Omental fat pad (tissue), 4 donors: ENCODE measurements around the gene HEPACAM2. TPM values are rescaled to one million over a fixed set of nuclear protein-coding genes. Genes with fewer than 3 reads are reported as not detected.

Source experiments
- ATAC-seq: fragments of 150-250 bp; one replicate; pipeline ENCODE4 v1.9.1; 2016; ENCODE audit warnings: mild to moderate bottlenecking, moderate library complexity; ENCODE audit not compliant: low FRiP score
- DNase-seq: peaks from one replicate; pipeline ENCODE4 v3.0.0-alpha.2; 2019; ENCODE audit warnings: low spot score
- total RNA-seq, 4 donors: library from RNA; depleted of rRNA; stranded (reverse); fragments of >200 nt; gene quantifications; one replicate each; pipeline ENCODE4 v1.1.0, GENCODE V29; 2016
- TF ChIP-seq, protein P1 (sequence below), 3 donors: fragments of 450-650 bp; IDR thresholded peaks; one replicate each; pipeline ENCODE4 v1.5.1; 2016 to 2017; ENCODE audit warnings: antibody characterized with exemption in 3 of 3, mild to moderate bottlenecking in 3 of 3, moderate library complexity in 2 of 3

The HEPACAM2 gene
- total RNA-seq, 4 donors from 2014 or later: not detected

DNA sequence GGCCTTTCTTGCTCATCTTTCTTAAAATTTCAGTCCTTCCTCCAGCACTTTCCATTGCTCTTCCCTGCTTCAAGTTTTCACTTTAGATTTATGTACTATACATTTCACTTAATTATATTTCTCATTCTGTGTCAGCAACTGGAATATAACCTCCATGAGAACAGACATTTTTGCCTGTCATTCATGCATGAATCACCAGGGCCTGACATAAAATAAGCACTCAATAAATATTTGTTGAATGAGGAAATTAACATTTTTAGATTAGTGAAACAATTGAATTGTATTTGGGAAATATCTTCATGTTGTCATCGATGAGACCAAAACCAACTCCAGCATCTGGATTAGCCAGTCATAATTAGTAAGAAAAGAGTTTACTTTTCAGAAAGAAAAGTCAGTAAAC, 84.1 kb downstream of the HEPACAM2 start:
- TF ChIP-seq, protein P1, sequence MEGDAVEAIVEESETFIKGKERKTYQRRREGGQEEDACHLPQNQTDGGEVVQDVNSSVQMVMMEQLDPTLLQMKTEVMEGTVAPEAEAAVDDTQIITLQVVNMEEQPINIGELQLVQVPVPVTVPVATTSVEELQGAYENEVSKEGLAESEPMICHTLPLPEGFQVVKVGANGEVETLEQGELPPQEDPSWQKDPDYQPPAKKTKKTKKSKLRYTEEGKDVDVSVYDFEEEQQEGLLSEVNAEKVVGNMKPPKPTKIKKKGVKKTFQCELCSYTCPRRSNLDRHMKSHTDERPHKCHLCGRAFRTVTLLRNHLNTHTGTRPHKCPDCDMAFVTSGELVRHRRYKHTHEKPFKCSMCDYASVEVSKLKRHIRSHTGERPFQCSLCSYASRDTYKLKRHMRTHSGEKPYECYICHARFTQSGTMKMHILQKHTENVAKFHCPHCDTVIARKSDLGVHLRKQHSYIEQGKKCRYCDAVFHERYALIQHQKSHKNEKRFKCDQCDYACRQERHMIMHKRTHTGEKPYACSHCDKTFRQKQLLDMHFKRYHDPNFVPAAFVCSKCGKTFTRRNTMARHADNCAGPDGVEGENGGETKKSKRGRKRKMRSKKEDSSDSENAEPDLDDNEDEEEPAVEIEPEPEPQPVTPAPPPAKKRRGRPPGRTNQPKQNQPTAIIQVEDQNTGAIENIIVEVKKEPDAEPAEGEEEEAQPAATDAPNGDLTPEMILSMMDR (IDR thresholded peaks at IDR 0.05): no peak

GRCh38 chr7:93140582-93141191, 85.6 kb downstream of the HEPACAM2 start:
- ATAC-seq (no peak), DNase-seq (no peak)
- TF ChIP-seq, protein P1 (IDR thresholded peaks at IDR 0.05): no peak

More for the DNA sequence above, 84.1 kb downstream of the HEPACAM2 start:
- ATAC-seq: no peak
- DNase-seq: no peak

- TF ChIP-seq, protein P1 (IDR thresholded peaks at IDR 0.05): no peak
- ATAC-seq: no peak
- no peak for DNase-seq
Observed at GRCh38 chr7:93138576-93138975, 87.7 kb downstream of the HEPACAM2 start.

Other genes starting within 250 kb of the HEPACAM2 start
- gene SAMD9, start 108.5 kb downstream of the HEPACAM2 start, total RNA-seq: 10 to 100 TPM in 1 of 4 donors, 1 to 10 TPM in 3; 5.5 to 17.5 (median 8.4) TPM
- 10 to 100 TPM; 10.2 to 53.3 (median 14.5) TPM for gene SAMD9L, start 78.1 kb downstream of the HEPACAM2 start, total RNA-seq
- gene VPS50, start 5.9 kb upstream of the HEPACAM2 start, total RNA-seq: 10 to 100 TPM; 11.3 to 33.7 (median 14.2) TPM